ENCODE data around the gene LPP.
A peak's percentile ranks its signal among the peaks of the same experiment; 100 is the strongest.

The LPP gene

DNA sequence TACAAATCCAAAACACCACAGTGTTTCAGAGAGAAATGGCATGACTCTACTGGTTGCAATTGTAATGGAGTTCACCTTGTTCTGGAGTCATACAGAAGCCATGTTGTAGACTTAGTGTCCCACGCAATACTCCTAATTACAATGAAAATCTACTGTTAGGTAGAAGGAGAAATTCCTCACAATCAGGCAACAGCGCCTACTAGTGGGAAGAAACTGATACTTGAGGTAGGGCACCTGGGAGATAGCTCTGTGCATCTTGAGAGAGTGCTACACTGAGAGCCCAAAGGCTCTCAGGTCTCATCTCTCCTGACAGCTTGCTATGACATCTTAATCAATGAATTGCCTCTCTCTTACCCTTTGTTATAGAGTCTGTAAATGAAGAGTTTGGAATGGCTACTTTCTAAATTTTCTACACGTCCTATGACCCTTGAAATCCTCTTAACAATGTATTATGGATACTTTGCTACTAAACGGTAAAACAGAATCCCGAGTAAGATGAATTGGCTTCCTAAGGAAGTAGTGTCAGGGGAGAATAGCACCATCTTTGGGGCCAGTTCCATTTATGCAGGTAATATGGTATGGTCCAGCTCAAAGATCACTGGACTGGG, 595.2 kb downstream of the LPP start:
- DNase-seq (ENCODE audit: extremely low spot score): peak; percentile 14
- POLR2A ChIA-PET: no interaction called here
- TF ChIP-seq, protein P1, sequence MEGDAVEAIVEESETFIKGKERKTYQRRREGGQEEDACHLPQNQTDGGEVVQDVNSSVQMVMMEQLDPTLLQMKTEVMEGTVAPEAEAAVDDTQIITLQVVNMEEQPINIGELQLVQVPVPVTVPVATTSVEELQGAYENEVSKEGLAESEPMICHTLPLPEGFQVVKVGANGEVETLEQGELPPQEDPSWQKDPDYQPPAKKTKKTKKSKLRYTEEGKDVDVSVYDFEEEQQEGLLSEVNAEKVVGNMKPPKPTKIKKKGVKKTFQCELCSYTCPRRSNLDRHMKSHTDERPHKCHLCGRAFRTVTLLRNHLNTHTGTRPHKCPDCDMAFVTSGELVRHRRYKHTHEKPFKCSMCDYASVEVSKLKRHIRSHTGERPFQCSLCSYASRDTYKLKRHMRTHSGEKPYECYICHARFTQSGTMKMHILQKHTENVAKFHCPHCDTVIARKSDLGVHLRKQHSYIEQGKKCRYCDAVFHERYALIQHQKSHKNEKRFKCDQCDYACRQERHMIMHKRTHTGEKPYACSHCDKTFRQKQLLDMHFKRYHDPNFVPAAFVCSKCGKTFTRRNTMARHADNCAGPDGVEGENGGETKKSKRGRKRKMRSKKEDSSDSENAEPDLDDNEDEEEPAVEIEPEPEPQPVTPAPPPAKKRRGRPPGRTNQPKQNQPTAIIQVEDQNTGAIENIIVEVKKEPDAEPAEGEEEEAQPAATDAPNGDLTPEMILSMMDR (IDR thresholded peaks at IDR 0.05; ENCODE audit: control extremely low read depth, extremely low read depth, low read depth, missing control alignments): peak; percentile 63
- CTCF ChIA-PET: interaction anchor here (0.9 to 2.3 kb wide), 13 partner anchors 8 to 1032 kb away, joined by 3 to 19 read pairs (median 4); no protein-coding TSS in a partner anchor

DNA sequence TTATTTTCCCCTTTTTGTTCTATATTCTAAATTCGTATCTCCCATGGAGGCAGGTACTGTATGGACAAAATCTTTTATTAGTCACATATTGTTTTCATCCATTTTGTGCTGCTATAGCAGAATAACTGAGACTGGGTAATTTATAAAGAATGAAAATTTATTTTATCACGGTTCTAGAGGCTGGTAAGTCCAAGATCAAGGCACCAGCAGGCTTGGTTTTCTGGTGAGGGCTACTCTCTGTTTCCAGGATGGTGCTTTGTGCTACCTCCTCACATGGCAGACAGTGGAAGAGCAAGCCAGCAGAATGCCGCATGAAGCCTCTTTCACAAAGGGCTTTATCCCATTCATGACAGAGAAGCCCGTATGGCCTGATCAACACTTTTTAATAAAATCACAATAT, 595.9 kb downstream of the LPP start:
- TF ChIP-seq, protein P1 (IDR thresholded peaks at IDR 0.05; ENCODE audit: control extremely low read depth, extremely low read depth, low read depth, missing control alignments): no peak
- ChIA-PET POLR2A (no interaction called here), CTCF (interaction anchor here (0.9 to 2.3 kb wide), 9 partner anchors 8 to 1004 kb away, joined by 3 to 9 read pairs (median 3); no protein-coding TSS in a partner anchor)
- no peak for DNase-seq (ENCODE audit: extremely low spot score)

DNA sequence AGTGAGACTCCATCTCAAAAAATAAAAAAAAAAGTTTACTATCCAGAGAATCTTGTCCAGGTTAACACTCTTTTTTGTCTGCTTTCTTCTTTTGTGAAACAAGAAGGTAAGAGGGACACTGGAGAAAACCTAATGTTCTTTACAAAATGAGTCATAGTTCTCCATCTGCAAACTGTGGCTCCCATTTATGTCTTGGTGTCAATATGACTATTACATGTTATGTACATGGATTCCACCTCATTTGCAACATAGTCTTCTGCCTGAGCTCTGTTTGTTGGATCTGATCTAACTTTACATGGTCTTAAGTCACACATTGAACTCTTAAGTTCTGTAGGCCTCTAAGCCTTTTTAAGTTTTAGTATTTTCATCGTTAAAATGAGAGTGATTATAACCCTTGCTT, 596.7 kb downstream of the LPP start:
- TF ChIP-seq, protein P1 (IDR thresholded peaks at IDR 0.05; ENCODE audit: control extremely low read depth, extremely low read depth, low read depth, missing control alignments): no peak
- ChIA-PET POLR2A (no interaction called here), CTCF (interaction anchor here (1.4 to 6.2 kb wide), 2 partner anchors 204 to 1011 kb away, joined by 3 to 19 read pairs; no protein-coding TSS in a partner anchor)
- DNase-seq (ENCODE audit: extremely low spot score): no peak

DNA sequence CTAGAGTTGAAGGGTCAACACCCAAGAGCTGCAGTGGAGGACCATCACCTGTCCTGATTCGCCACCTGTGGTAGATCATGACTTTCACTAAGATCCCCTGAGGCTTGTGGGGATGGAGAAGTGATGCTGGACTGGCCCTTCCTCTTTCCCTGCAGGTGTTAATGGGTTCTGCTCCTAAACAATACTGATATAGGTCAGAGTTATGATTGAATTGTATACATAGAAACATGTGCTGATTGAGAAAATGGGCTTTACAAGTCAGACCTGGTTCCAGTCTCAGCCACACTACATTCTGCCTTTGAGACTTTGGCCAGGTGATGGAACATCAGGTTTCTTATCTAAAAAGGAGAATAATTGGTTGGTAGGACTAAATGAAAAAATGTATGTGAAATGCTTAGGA, 598.9 kb downstream of the LPP start:
- no peak for DNase-seq (ENCODE audit: extremely low spot score)
- ChIA-PET POLR2A (no interaction called here), CTCF (interaction anchor here (6.2 kb wide), 1 partner anchor 1013 kb away, joined by 19 read pairs; no protein-coding TSS in a partner anchor)
- TF ChIP-seq, protein P1 (IDR thresholded peaks at IDR 0.05; ENCODE audit: control extremely low read depth, extremely low read depth, low read depth, missing control alignments): no peak

DNA sequence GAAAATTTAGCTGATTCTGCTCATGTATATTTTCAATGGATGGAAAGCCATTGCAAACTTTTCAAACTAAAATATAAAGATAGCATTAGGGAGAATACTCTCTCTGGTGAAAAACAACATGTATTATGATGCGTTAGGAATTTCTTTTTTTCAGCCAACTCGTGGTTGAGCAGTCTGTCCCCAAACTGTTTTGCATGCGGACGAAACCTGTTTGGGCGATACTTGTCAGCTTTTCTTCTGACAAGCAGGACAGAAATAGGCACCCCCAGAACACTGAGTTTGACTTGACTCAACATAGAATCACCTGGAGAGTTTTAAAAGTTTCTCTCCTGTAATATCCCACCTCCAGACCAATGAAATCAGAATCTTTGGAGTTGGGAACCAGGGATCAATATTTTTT, 600.3 kb downstream of the LPP start:
- no peak for DNase-seq (ENCODE audit: extremely low spot score)
- TF ChIP-seq, protein P1 (IDR thresholded peaks at IDR 0.05; ENCODE audit: control extremely low read depth, extremely low read depth, low read depth, missing control alignments): no peak
- ChIA-PET CTCF (interaction anchor here (6.2 kb wide), 1 partner anchor 1015 kb away, joined by 19 read pairs; no protein-coding TSS in a partner anchor), POLR2A (no interaction called here)

DNA sequence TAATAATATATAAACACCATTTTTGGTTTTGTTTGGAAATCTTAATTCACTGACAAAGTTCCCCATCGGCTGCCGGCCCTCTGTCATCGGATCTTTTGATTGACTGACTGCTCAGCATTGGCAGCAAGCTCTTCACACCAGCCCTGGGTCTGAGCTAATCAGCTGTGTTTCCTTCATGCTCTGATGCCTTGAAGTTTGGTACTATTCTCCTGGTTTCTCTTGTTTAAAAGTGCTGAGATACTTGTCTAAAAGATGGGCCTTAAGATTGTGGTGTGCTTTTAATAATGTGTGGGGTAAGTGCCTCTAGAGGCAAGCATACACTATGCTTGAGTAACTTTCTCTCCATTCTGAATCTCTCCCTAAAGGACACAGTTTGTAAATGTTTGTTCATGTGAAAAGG, 602.3 kb downstream of the LPP start:
- CTCF ChIA-PET: interaction anchor here (0.9 to 6.2 kb wide), 3 partner anchors 10 to 1017 kb away, joined by 4 to 19 read pairs (median 4); no protein-coding TSS in a partner anchor
- TF ChIP-seq, protein P1 (IDR thresholded peaks at IDR 0.05; ENCODE audit: control extremely low read depth, extremely low read depth, low read depth, missing control alignments): no peak
- POLR2A ChIA-PET: no interaction called here
- no peak for DNase-seq (ENCODE audit: extremely low spot score)
